Endothelial cell of umbilical vein (primary cell): ENCODE results near the gene BTN2A1.

Experiments
- EZH2 ChIP-seq: IDR thresholded peaks from 2 replicates; pipeline ENCODE4 v1.6.1; 2012; ENCODE audit warnings: borderline replicate concordance, low read depth, mild to moderate bottlenecking, moderate library complexity, low read length, inconsistent platforms; ENCODE audit not compliant: severe bottlenecking
- POLR2A ChIP-seq: IDR thresholded peaks from 2 replicates; pipeline ENCODE4 v1.6.1; 2012; ENCODE audit warnings: low read depth, mild to moderate bottlenecking, control low read depth, low read length
- TF ChIP-seq, protein P1 (sequence below), 2 donors: IDR thresholded peaks; 1 replicate in 1 of 2; 2 replicates in 1 of 2; pipeline ENCODE4 v1.5.1; 2011; ENCODE audit warnings: low read length in 2 of 2, mild to moderate bottlenecking in 2 of 2, moderate library complexity in 2 of 2, control low read depth in 1 of 2, inconsistent platforms in 1 of 2, low read depth in 1 of 2; ENCODE audit not compliant: insufficient read depth in 1 of 2; ENCODE audit errors: extremely low read depth in 1 of 2
- TF ChIP-seq, protein P2 (sequence below): IDR thresholded peaks from 2 replicates; pipeline ENCODE4 v1.6.1; 2011; ENCODE audit not compliant: insufficient read depth, insufficient read length

DNA sequence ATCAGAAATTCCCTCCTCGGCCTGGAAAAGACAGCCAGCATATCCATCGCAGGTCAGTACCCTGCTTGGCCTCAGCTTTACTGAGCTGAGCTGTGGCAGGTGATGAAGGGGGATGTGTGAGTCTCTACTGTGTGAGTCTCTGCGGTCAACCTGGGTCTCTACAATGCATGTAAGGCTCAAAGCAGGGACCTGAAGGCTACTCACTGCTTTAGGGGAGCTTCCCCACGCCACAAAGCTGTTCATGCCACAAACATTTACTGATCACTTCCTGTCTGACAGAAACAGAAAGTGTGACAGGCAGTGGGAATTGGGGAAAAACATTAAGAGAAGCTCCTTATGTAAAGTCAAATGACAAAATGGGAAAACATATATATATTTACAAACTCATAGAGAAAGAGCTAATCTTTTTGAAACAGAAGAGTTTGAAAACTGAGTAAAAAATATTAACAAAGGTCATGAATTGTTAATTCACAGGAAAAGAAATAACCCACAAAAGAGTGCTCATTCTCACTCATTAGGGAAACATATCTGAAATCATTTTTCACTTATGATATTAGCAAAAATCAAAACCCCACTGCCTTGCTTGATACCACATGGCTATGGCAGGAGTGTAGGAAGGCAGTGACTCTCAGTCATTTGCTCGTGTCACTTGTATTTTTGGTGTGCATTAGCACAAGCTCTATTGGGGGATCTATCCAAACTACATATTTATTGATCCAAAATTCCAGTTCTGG, 11.7 kb upstream of the BTN2A1 start:
- TF ChIP-seq EZH2, result no peak
- TF ChIP-seq, protein P1, sequence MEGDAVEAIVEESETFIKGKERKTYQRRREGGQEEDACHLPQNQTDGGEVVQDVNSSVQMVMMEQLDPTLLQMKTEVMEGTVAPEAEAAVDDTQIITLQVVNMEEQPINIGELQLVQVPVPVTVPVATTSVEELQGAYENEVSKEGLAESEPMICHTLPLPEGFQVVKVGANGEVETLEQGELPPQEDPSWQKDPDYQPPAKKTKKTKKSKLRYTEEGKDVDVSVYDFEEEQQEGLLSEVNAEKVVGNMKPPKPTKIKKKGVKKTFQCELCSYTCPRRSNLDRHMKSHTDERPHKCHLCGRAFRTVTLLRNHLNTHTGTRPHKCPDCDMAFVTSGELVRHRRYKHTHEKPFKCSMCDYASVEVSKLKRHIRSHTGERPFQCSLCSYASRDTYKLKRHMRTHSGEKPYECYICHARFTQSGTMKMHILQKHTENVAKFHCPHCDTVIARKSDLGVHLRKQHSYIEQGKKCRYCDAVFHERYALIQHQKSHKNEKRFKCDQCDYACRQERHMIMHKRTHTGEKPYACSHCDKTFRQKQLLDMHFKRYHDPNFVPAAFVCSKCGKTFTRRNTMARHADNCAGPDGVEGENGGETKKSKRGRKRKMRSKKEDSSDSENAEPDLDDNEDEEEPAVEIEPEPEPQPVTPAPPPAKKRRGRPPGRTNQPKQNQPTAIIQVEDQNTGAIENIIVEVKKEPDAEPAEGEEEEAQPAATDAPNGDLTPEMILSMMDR (IDR thresholded peaks at IDR 0.05; ENCODE audit: extremely low read depth in 1 of 2, insufficient read depth in 1 of 2, low read depth in 1 of 2, low read length in 2 of 2), result no peak
- TF ChIP-seq POLR2A, result no peak
- TF ChIP-seq, protein P2, sequence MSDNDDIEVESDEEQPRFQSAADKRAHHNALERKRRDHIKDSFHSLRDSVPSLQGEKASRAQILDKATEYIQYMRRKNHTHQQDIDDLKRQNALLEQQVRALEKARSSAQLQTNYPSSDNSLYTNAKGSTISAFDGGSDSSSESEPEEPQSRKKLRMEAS, result no peak
